Thoracic aorta endothelial cell (primary cell): ENCODE data around the gene FAM24B. TPM values are rescaled to one million over a fixed set of nuclear protein-coding genes. Genes with fewer than 3 reads are reported as not detected.

ENCODE experiments used
- total RNA-seq: library from RNA; depleted of rRNA; stranded (reverse); fragments of >200 nt; gene quantifications from 2 replicates; pipeline ENCODE4 v1.2.3, GENCODE V29; 2012

Gene FAM24B
- 10.6 and 14.1 TPM in 2 replicates for total RNA-seq

GRCh38 chr10:122879339-122880273 is at the start of gene FAM24B:
Gene FAM24B, minus strand, starts transcription at chr10:122879581. Its CDS starts 29,066 bp downstream, at chr10:122850515.

GRCh38 chr10:122910310-122910709 is 30.9 kb upstream of the FAM24B start, which contains the start of gene FAM24A:
Gene FAM24A, plus strand, starts transcription at chr10:122910610. Its CDS starts 1,025 bp downstream, at chr10:122911635.

GRCh38 chr10:122845783-122846332 is 33.5 kb downstream of the FAM24B start, which contains the start of gene CUZD1:
Gene CUZD1, minus strand, starts transcription at chr10:122845857. Its CDS starts 14 bp downstream, at chr10:122845843.

Other genes starting within 250 kb of the FAM24B start
- gene C10orf120, start 179.7 kb downstream of the FAM24B start, total RNA-seq = not detected in 2 replicates
- 2.1 TPM in 2 replicates for gene CUZD1, start 33.7 kb downstream of the FAM24B start, total RNA-seq
- not detected in 2 replicates for gene FAM24A, start 31.0 kb upstream of the FAM24B start, total RNA-seq
- 13.4 and 14.8 TPM in 2 replicates for gene C10orf88, start 74.6 kb upstream of the FAM24B start, total RNA-seq
- gene PSTK, start 100.8 kb upstream of the FAM24B start, total RNA-seq = 2.8 and 3.2 TPM in 2 replicates
- gene IKZF5, start 129.2 kb upstream of the FAM24B start, total RNA-seq = 12.8 and 16.1 TPM in 2 replicates
- 8.0 and 12.2 TPM in 2 replicates for gene ACADSB, start 129.4 kb upstream of the FAM24B start, total RNA-seq